Measurements from ENCODE around the gene MRPL28.

DNA sequence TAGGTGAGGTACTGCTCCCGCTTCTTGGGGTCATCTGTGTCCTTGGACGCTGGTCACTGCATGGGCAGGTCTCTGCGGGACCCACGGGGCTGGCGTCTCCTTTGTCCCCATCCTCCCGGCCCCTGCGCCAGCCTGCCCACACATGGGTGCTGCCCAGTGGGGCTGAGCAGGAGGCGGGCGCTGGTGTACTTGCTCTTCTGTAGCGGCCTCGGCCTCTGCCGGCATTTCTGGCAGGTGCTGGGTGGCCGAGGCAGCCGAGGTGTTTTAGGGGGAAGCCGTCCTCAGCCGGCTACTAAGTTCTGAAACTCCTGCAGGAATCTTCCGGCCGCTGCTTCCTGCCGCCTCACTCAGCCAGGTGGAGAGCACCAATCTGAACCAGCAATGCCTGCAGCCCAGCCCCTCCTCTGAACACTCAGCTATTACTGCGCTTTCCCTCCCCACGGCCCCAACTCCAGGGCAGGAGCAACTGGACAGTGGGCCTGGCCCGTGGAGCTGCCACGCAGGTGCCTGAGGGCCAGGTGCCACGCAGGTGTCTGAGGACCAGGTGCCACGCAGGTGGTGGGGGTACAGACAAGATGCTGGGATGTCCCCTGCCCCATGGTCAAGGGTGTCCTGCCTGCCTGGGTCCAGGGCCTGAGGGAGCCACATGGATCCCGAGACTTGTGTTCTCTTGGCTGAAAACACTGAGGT is 41.4 kb upstream of the MRPL28 start:
- TF ChIP-seq, protein P1, sequence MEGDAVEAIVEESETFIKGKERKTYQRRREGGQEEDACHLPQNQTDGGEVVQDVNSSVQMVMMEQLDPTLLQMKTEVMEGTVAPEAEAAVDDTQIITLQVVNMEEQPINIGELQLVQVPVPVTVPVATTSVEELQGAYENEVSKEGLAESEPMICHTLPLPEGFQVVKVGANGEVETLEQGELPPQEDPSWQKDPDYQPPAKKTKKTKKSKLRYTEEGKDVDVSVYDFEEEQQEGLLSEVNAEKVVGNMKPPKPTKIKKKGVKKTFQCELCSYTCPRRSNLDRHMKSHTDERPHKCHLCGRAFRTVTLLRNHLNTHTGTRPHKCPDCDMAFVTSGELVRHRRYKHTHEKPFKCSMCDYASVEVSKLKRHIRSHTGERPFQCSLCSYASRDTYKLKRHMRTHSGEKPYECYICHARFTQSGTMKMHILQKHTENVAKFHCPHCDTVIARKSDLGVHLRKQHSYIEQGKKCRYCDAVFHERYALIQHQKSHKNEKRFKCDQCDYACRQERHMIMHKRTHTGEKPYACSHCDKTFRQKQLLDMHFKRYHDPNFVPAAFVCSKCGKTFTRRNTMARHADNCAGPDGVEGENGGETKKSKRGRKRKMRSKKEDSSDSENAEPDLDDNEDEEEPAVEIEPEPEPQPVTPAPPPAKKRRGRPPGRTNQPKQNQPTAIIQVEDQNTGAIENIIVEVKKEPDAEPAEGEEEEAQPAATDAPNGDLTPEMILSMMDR (IDR thresholded peaks at IDR 0.05), result no peak
- TF ChIP-seq POLR2A (IDR thresholded peaks at IDR 0.05) (no peak), POLR2AphosphoS5 (IDR thresholded peaks at IDR 0.05) (no peak)

All from prostate gland (tissue), 2 donors.